ENCODE measurements around the gene MARK1. TPM values are rescaled to one million over a fixed set of nuclear protein-coding genes. Genes with fewer than 3 reads are reported as not detected.
"Not testable (repeated sequence)": the region's sequence is repeated elsewhere in the genome, so short reads cannot be mapped to it uniquely, and the experiment has no call there.

Gene MARK1
- total RNA-seq, 1 donor from 2014 or later, result 22.0 TPM

GRCh38 chr1:220594356-220594755 lies 66.4 kb downstream of the MARK1 start:
- DNase-seq (ENCODE audit: low spot score), result no peak
- intact Hi-C loops (cut with DNase I), result no loop called here

DNA sequence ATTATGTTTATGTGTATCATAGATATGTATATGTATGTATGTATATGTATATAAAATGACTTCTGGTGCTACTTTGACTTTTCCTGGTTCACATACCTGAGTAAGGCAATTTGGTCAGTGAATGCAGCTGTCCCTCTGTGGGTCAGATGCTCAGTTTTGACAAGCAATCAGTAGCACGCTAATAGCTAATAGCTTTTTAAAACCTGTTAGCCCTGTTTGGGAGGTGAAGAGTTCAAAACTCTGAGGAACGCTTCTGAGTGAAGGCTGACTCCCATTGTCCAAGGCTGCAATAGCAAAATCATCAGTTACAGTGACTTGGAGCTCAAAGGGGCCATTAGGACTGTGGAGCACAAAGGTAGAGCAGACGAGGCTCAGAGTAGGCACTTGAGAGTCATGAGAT lies 67.2 kb downstream of the MARK1 start:
- intact Hi-C loops (cut with DNase I), result no loop called here
- no peak for DNase-seq (ENCODE audit: low spot score)

DNA sequence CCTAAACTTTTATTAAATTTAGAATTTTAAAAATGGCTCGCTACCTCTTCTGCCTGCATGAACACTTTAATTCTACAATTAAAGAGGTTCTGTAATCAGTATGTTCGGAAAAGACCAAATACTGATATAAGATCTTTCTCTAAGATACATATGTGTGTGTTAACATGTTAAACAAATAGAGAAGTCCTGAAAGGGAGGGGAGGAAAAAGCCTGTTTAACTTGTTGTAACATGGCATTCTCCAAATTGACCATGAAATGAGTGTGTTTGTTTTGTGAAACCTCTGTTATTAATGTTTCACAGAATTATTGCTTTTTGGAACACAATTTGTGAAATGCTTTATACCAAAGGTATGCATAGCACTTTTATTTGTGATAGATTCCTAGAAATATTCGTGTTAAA lies 77.0 kb downstream of the MARK1 start:
- intact Hi-C loops (cut with DNase I), result no loop called here
- no peak for DNase-seq (ENCODE audit: low spot score)

GRCh38 chr1:220605651-220606050 lies 77.7 kb downstream of the MARK1 start:
- intact Hi-C loops (cut with DNase I); DNase-seq (ENCODE audit: low spot score): not testable (repeated sequence)

GRCh38 chr1:220611100-220611499 lies 83.2 kb downstream of the MARK1 start:
- DNase-seq (ENCODE audit: low spot score); intact Hi-C loops (cut with DNase I): not testable (repeated sequence)

DNA sequence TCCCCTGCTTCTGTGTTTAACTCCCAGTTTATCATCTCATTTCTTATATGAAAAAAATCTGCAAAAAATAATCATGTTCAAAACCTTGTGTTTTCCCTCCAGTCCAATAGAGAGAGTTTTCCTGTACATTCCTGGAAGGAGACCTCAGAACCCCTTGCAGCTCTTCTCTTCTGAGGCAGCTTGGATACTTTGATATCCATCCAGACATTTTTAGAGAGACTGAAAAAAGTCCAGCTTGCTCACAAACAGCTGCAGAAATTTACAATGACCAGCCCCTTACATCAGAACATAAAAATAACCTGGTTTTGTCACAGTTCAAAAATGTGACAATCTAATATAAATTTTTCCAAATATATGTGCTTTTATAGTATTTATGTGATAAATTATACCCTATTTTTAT lies 88.9 kb downstream of the MARK1 start:
- DNase-seq (ENCODE audit: low spot score), result no peak
- intact Hi-C loops (cut with DNase I), result no loop called here

- DNase-seq (ENCODE audit: low spot score), result no peak
- intact Hi-C loops (cut with DNase I), result no loop called here
Measured at GRCh38 chr1:220628431-220628830, 100.5 kb downstream of the MARK1 start.

DNA sequence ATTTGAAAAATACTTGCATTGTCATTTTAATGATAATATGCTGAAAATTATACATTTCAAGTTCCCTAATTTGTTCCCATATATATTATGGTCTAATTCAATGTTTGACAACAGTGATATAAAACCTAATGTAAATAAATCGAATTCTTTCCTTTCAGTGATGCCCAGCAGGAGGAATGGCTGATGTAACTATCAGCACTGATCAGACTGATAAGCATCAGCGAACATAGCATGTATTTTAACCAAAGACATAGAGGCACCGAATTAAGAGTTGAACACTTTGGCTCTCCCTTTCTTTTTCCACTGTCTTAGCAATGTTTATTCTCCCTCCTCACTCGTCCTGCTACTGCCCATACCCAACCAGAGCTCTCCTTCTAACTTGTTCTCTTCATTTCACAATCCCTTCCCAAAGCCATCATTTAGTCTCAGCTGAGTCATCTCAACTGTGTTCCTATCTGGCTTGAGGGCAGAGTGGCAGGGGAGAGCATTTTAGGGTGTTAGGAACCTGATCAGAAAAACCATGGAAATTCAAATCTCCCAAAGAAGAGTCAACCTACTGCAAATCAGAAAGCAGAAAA lies 103.4 kb downstream of the MARK1 start:
- DNase-seq (ENCODE audit: low spot score), result no peak
- intact Hi-C loops (cut with DNase I), result no loop called here

DNA sequence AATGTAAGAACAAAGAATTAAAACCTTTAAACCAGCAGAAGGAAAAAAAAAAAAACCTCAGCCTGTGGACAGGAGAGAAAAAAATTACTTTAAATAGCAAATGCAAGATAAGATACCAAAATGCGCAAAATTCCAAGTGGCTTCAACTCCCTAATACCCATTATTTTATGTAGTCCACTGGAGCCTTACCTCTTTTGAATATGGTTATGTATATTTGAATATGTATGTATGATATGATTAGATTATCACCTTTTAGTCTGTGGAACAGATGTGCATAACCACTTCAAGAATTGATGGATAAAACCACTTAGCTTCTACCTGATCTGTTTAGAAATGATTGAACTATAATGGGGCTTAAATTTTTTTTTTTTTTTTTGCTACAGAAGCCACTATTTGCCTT lies 109.8 kb downstream of the MARK1 start:
- no peak for DNase-seq (ENCODE audit: low spot score)
- intact Hi-C loops (cut with DNase I), result no loop called here

- intact Hi-C loops (cut with DNase I), result no loop called here
Measured at GRCh38 chr1:220642285-220642684, 114.3 kb downstream of the MARK1 start.

DNA sequence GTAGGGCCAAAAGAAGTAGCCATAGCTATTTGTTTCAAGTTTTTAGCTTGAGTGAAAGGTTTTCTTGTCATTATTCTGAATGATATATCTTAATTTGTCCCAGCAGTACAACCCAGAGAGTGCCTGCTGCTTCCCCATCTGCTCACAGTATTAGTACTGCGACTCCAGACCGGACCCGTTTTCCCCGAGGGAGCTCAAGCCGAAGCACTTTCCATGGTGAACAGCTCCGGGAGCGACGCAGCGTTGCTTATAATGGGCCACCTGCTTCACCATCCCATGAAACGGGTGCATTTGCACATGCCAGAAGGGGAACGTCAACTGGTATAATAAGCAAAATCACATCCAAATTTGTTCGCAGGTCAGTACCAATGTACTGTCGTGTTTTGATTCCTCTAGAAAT lies 125.1 kb downstream of the MARK1 start:
- intact Hi-C loops (cut with DNase I), result loop anchor here (10.0 kb wide), 1 partner anchor 358 kb away; no protein-coding TSS in a partner anchor
- no peak for DNase-seq (ENCODE audit: low spot score)

More at GRCh38 chr1:220642285-220642684, 114.3 kb downstream of the MARK1 start:
- no peak for DNase-seq (ENCODE audit: low spot score)

DNA sequence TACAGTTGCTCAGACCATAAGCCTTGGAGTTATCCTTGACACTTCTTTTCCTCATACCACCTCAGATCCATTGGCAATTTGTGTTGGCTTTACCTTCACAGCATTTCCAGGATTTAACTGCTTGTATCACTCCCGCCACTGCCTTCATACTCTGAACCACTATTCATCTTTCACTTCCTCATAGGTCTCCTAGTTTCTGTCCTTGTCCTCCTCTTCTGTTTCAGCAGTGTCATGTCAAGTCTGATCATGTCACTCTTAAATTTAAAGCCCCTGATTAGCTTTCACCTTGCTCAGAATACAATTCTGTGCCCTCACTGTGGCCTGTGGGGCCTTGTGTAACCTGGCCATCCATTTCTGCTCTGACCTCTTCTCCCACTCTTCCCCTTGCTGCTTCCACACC lies 127.6 kb downstream of the MARK1 start:
- intact Hi-C loops (cut with DNase I), result loop anchor here (10.0 kb wide), 1 partner anchor 361 kb away; no protein-coding TSS in a partner anchor

DNA sequence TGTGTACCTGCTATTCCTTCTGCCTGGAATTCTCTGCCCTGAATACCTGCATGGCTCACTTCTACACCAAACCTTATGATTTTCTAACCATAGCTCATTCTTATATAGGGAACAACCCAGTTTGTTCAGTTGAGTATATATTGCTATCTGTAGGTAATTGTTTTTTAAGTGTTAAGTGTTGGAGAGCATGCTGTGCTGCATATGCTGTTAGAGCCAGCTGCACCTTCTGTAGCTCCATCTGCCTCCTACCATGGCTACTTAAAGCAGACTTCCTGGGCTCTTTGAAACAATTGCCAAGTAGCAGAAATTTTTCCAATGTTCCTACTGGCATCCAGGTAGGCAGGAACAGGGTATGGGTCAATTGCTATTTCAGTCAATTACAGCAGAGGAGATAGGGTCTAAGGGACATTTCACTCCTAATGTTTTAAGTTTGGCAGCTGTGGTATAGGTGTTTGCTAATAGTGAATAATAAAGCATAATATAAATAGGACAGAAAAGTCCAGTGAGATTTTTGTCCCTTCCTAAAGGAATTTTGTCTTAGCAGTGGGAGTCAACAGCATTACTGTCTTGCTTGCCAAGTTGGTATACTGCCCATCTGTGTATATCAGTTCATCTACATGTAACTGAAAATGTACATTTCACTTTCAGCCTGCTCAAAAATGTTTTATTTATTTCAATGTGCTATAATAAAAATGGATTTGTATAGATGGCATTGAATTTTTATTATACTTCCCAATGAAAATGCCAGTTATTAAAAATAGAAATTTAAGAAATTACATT lies 128.2 kb downstream of the MARK1 start:
- no peak for DNase-seq (ENCODE audit: low spot score)
- intact Hi-C loops (cut with DNase I), result loop anchor here (10.0 kb wide), 1 partner anchor 361 kb away; no protein-coding TSS in a partner anchor

More for the DNA sequence above, 127.6 kb downstream of the MARK1 start:
- no peak for DNase-seq (ENCODE audit: low spot score)

- intact Hi-C loops (cut with DNase I), result no loop called here
- DNase-seq (ENCODE audit: low spot score), result no peak
Measured at GRCh38 chr1:220666349-220666748, 138.4 kb downstream of the MARK1 start.

GRCh38 chr1:220669005-220669404 lies 141.1 kb downstream of the MARK1 start:
- no peak for DNase-seq (ENCODE audit: low spot score)
- intact Hi-C loops (cut with DNase I), result no loop called here

DNA sequence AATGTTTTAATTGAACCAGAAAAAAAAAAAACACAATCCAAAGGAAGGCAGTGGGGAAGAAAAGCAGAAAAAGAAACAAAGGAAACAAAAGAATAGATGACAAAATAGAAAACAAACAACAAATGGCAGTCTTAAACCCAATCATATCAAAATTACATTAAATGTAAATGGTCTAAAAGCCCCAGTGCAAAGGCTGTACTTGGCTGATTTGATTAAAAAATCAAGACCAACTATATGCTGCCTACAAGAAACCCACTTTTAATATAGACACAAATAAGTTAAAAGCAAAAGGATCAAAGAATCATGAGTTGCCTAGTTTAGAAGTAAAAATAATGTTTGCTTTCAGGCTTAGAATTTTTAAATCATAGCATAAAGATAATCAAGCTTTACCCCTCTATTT lies 142.4 kb downstream of the MARK1 start:
- intact Hi-C loops (cut with DNase I), result no loop called here
- DNase-seq (ENCODE audit: low spot score), result no peak

DNA sequence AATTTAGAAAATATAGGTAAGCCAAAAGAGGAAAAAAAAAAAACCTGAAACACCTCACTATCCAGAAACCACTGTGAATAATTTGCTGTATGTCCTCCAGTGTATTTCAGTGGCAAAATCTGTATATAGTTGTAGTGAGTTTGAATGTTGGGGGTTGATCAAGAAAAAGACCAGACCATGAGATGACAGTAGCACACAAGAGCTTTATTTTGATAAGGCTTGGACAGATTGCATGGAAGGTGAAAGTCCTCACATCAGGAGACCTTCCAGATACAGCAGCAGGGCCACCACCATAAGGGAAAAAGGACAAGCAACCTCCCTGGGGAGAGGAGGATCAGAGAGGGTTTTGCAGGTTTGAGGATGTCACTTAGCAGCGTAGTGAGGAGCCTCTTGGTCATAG lies 146.0 kb downstream of the MARK1 start:
- intact Hi-C loops (cut with DNase I), result no loop called here
- DNase-seq (ENCODE audit: low spot score), result no peak

- intact Hi-C loops (cut with DNase I), result no loop called here
- no peak for DNase-seq (ENCODE audit: low spot score)
Measured at GRCh38 chr1:220677251-220677650, 149.3 kb downstream of the MARK1 start.

DNA sequence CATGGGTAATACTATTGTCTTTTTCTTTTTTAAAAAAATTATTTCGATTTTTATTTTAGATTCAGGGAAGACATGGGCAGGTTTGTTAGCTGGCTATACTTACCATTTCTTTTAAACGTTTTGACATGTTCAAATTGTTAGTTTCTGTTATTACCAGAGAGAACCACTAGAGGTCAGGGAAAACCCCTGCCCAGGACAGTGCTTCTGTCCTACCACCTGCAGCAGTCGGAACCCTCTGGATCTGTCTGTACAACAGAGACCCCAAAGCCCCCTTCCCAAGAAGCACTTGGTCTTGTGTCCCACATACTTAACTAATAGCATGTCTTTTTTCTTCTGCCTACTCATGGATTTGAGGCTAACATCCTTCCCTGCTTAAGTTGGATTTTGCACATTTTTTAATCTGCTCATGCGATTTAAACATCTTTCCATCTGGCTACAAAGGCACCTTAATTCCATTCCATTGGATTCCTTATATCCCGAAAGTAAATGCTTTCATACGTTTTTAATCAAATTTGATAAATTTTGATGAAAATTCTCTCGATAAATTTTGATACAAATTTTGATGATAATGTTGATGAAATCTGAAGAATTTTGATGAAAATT lies 152.2 kb downstream of the MARK1 start:
- DNase-seq (ENCODE audit: low spot score), result no peak
- intact Hi-C loops (cut with DNase I), result no loop called here

DNA sequence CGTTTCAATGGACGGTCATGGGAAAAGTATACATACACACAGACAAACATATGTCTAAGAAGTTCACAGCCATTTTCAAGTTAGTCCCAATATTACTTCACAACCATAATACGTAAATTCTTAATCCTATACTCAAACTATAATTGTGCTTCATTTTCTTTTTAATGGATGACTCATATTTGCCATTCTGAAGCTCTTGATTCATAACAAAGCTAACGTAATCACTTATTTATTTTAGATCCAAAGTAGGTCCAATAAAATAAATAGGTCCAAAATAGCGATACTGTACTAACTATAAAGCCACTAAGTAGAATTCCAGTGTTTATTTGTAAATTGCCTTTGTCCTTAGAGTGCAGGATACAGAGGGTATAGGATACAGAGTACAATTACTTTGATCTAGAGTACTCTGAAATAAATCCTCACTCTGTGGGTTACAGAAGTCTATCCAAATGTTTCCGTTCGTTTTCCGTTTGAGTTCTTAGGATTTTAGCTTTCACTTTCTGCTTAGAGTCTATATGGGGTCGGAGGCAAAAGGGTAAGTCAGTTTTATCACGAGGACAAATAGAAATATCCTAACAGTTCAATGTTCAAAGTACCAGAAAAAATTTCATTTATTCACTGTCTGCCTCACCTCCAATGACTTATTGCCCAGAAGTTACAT lies 153.4 kb downstream of the MARK1 start:
- no peak for DNase-seq (ENCODE audit: low spot score)
- intact Hi-C loops (cut with DNase I), result no loop called here
